ENCODE measurements around the gene UNC80.
A peak's percentile ranks its signal among the peaks of the same experiment; 100 is the strongest.
"Not testable (repeated sequence)": the region's sequence is repeated elsewhere in the genome, so short reads cannot be mapped to it uniquely, and the experiment has no call there.

The UNC80 gene

GRCh38 chr2:209771474-209772289 lies at the start of gene UNC80:
UNC80 (plus strand) TSS chr2:209771832; CDS start chr2:209772073, 241 bp downstream.
- peak in 1 of 3 experiments; percentile 3 for DNase-seq (ENCODE audit: low read depth in 3 of 3)

GRCh38 chr2:209726311-209726710 lies 45.3 kb upstream of the UNC80 start:
- no peak for DNase-seq (ENCODE audit: low read depth in 3 of 3)

- no peak for DNase-seq (ENCODE audit: low read depth in 3 of 3)
Measured at GRCh38 chr2:209727077-209727476, 44.6 kb upstream of the UNC80 start.

GRCh38 chr2:209734805-209735204 lies 36.8 kb upstream of the UNC80 start:
- no peak for DNase-seq (ENCODE audit: low read depth in 3 of 3)

- DNase-seq (ENCODE audit: low read depth in 3 of 3): no peak
Measured at GRCh38 chr2:209741953-209742352, 29.7 kb upstream of the UNC80 start.

GRCh38 chr2:209753020-209753419 lies 18.6 kb upstream of the UNC80 start:
- DNase-seq (ENCODE audit: low read depth in 3 of 3): no peak

- DNase-seq (ENCODE audit: low read depth in 3 of 3): no peak
Measured at GRCh38 chr2:209757163-209757562, 14.5 kb upstream of the UNC80 start.

- no peak for DNase-seq (ENCODE audit: low read depth in 3 of 3)
Measured at GRCh38 chr2:209761566-209761965, 10.1 kb upstream of the UNC80 start.

- no peak for DNase-seq (ENCODE audit: low read depth in 3 of 3)
Measured at GRCh38 chr2:209762563-209762962, 9.1 kb upstream of the UNC80 start.

GRCh38 chr2:209763106-209763505 lies 8.5 kb upstream of the UNC80 start:
- no peak for DNase-seq (ENCODE audit: low read depth in 3 of 3)

- DNase-seq (ENCODE audit: low read depth in 3 of 3): no peak
Measured at GRCh38 chr2:209766613-209767012, 5.0 kb upstream of the UNC80 start.

GRCh38 chr2:209767316-209767715 lies 4.3 kb upstream of the UNC80 start:
- DNase-seq (ENCODE audit: low read depth in 3 of 3): no peak

GRCh38 chr2:209768557-209768956 lies 3.1 kb upstream of the UNC80 start:
- no peak for DNase-seq (ENCODE audit: low read depth in 3 of 3)

- DNase-seq (ENCODE audit: low read depth in 3 of 3): no peak
Measured at GRCh38 chr2:209772290-209772685, 656 bp downstream of the UNC80 start.

- no peak for DNase-seq (ENCODE audit: low read depth in 3 of 3)
Measured at GRCh38 chr2:209773377-209773776, 1.7 kb downstream of the UNC80 start.

- no peak for DNase-seq (ENCODE audit: low read depth in 3 of 3)
Measured at GRCh38 chr2:209787416-209787815, 15.8 kb downstream of the UNC80 start.

GRCh38 chr2:209788925-209789324 lies 17.3 kb downstream of the UNC80 start:
- DNase-seq (ENCODE audit: low read depth in 3 of 3): no peak

GRCh38 chr2:209790066-209790728 lies 18.6 kb downstream of the UNC80 start:
- DNase-seq (ENCODE audit: low read depth in 3 of 3): no peak

- DNase-seq (ENCODE audit: low read depth in 3 of 3): no peak
Measured at GRCh38 chr2:209791151-209791550, 19.5 kb downstream of the UNC80 start.

- DNase-seq (ENCODE audit: low read depth in 3 of 3): not testable (repeated sequence)
Measured at GRCh38 chr2:209795425-209795824, 23.8 kb downstream of the UNC80 start.

- no peak for DNase-seq (ENCODE audit: low read depth in 3 of 3)
Measured at GRCh38 chr2:209805351-209805750, 33.7 kb downstream of the UNC80 start.

- no peak for DNase-seq (ENCODE audit: low read depth in 3 of 3)
Measured at GRCh38 chr2:209806318-209806717, 34.7 kb downstream of the UNC80 start.

GRCh38 chr2:209808521-209808920 lies 36.9 kb downstream of the UNC80 start:
- DNase-seq (ENCODE audit: low read depth in 3 of 3): no peak
